AG09319 (cell line): ENCODE data around the gene GUK1.

Experiments
- DNase-seq: peaks from one replicate; pipeline ENCODE4 v3.0.0-alpha.2; 2010; ENCODE audit warnings: low read depth; ENCODE audit errors: extremely low read depth
- CTCF ChIP-seq: IDR thresholded peaks from 2 replicates; pipeline ENCODE4 v1.5.1; 2011; ENCODE audit warnings: low read depth, mild to moderate bottlenecking, inconsistent platforms, low read length, moderate library complexity

GUK1 gene

DNA sequence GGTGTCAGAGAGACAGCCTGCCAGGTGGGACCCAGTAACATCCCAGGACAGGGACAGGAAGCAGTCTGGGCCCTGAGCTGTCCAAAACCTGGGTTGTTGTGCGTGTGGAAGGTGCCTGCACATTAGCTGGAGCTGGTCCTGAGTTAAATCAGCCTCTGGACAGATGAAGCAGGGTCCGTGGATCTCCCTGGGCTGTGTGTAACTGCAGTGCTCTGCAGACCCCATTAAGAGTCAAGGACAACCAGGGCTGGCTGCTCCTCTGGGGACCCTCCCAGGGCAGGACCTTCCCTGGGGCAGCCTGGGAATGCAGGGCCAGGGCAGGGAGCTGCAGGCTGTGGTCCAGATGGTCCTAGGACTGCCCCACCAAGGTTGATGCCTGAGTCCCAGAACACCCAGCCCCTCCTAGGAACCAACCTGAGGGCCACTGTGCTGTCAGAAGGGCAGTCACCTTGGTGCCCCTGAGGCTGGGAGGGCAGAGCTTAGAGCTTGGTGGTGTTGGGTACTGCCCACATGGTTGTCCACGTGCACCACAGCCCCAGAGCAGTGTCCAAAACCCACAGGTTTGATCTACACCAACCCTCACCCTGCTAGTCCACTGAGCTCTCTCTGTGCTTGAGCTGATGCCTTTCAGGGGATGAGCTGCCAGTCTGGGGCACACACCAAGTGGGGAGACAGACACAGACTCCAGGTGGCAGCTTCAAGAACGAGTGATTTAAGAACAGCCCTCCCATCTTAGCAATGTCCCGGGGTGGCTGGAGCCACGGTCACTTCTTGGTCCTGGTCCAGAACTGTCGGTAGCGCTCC, 33.9 kb upstream of the GUK1 start:
- no peak for TF ChIP-seq CTCF
- DNase-seq = no peak

DNA sequence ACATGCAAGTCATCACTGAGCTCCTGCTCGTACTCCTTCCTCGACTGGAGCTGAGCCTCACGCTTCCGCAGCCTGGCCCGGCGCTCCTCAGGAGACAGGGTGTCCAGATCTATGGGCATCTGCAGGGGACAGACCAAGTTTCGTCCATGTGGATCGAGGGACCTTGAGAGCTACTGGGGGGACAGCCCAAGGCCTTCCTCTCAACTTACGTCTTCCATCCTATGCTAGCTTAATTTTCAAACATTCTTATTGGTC, 33.4 kb upstream of the GUK1 start:
- TF ChIP-seq CTCF = no peak
- no peak for DNase-seq

DNA sequence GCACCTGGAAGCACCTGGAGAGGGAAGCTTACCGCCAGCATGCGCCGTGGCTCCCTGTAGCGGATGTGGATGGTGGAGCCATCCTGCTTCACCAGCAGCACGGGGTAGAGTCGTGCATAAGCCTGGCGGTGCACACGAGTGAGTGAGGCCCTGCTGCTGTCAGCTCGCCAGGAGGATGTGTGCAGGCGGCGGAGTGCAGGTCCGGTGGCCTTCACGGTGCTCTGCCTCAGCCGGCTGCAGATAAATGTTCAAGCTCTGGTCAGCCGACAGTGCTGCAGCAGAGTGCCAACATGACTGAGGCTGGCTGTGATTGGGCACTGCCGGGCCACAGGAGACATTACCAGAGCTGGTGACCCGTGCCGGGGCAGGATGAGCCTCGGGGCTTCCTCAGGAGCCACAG, 32.4 kb upstream of the GUK1 start:
- no peak for DNase-seq
- no peak for TF ChIP-seq CTCF

DNA sequence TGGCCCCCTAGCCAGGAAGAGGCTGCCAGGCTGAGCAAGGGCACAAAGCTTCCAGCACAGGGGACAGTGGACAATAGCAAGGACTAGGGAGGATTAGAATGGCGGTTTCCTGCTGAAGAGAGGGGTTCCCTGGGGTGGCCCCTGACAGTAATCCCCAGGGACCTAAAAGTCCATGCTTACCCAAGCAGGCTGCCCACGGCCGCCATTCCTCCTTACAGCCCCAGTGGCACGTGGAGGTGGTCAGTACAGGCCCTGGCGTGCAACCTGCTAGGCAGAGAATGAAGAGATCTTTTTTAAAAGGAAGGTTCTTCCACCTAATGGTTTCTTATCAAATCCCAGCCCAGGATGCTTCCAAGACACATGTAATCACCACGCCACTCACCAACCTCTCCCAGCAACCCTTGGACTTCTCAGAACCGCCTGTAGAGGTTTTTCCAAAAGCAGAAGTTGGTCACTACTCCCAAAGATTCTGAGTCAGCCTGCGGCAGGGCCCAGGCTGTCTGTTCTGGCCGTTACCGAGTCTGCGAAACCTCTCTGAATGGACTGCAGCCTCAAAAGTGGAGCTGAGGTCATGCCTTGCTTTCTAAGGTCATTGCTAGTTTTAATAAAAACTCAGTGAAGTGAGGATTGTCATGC, 31.9 kb upstream of the GUK1 start:
- no peak for DNase-seq
- TF ChIP-seq CTCF = no peak

DNA sequence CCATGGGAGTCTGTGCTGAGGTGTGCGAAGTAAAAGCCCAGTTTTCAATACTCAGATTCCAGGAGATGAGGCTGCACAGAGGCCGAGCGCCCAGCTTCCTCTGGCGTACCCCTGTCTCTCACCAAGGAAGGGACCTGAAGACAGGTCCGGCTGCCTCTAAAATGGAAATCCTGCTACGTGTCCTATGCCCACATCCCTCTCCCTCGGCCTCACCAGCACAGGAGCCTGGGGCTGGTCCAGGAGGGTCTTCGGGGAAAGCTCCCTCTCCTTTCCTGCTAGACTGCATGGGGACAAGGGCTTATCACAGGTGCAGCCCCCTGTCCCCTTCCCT, 31.4 kb upstream of the GUK1 start:
- no peak for DNase-seq
- TF ChIP-seq CTCF = no peak

- DNase-seq = peak; percentile 85
- TF ChIP-seq CTCF = no peak; the same call in 1 of the 2 replicates
Measured at GRCh38 chr1:228109073-228109961, 30.8 kb upstream of the GUK1 start, which contains the start of gene MRPL55. Gene MRPL55, minus strand, starts transcription at chr1:228109299. Its CDS starts 1,039 bp downstream, at chr1:228108260.
